GM12878 (cell line): Measurements from ENCODE around the gene TAF10. TPM values are rescaled to one million over a fixed set of nuclear protein-coding genes. Genes with fewer than 3 reads are reported as not detected.

ENCODE experiments used
- BCL11A ChIP-seq: IDR thresholded peaks from 2 replicates; pipeline ENCODE4 v1.6.1; 2011; ENCODE audit warnings: low read depth, low read length
- CHD2 ChIP-seq: IDR thresholded peaks from 2 replicates; pipeline ENCODE4 v1.6.1; 2011; ENCODE audit warnings: low read depth, low read length, improper control_type of control experiment, borderline replicate concordance
- CREB1 ChIP-seq: IDR thresholded peaks from 2 replicates; pipeline ENCODE4 v1.6.1; 2012; ENCODE audit warnings: low read depth, mild to moderate bottlenecking, inconsistent platforms
- FOS ChIP-seq: IDR thresholded peaks from 3 replicates; pipeline ENCODE4 v1.6.1; 2011; ENCODE audit warnings: borderline replicate concordance; ENCODE audit not compliant: insufficient read length; ENCODE audit errors: extremely low read depth
- HDGF ChIP-seq: fragments of 450-650 bp; IDR thresholded peaks from 2 replicates; pipeline ENCODE4 v1.6.1; 2016; ENCODE audit warnings: antibody characterized with exemption
- IRF4 ChIP-seq: IDR thresholded peaks from 2 replicates; pipeline ENCODE4 v1.6.1; 2011; ENCODE audit warnings: low read depth, low read length
- NFYB ChIP-seq: IDR thresholded peaks from 2 replicates; pipeline ENCODE4 v1.6.1; 2011; ENCODE audit warnings: low read depth, mild to moderate bottlenecking, low read length, improper control_type of control experiment, moderate library complexity; ENCODE audit not compliant: insufficient read depth
- NR2F1 ChIP-seq: fragments of 450-650 bp; conservative IDR thresholded peaks from 2 replicates; pipeline ENCODE4 v1.6.1; 2017; ENCODE audit warnings: mild to moderate bottlenecking
- PAX5 ChIP-seq: IDR thresholded peaks from 2 replicates; pipeline ENCODE4 v1.6.1; 2011; ENCODE audit warnings: low read depth, low read length, borderline replicate concordance
- SMC3 ChIP-seq: IDR thresholded peaks from 2 replicates; pipeline ENCODE4 v1.6.1; 2011; ENCODE audit warnings: low read length, improper control_type of control experiment, borderline replicate concordance
- SP1 ChIP-seq: IDR thresholded peaks from one replicate; pipeline ENCODE4 v1.6.1; 2011; ENCODE audit warnings: low read depth, low read length
- SPI1 ChIP-seq: IDR thresholded peaks from 2 replicates; pipeline ENCODE4 v1.6.1; 2011; ENCODE audit warnings: low read depth, mild to moderate bottlenecking, low read length, moderate library complexity, borderline replicate concordance; ENCODE audit not compliant: insufficient read depth
- SRF ChIP-seq, 2 experiments: IDR thresholded peaks; 2 replicates each; pipeline ENCODE4 v1.6.1; 2011; ENCODE audit warnings: low read depth in 2 of 2, low read length in 2 of 2, mild to moderate bottlenecking in 1 of 2, moderate library complexity in 1 of 2
- STAT1 ChIP-seq: fragments of 450-650 bp; conservative IDR thresholded peaks from 2 replicates; pipeline ENCODE4 v1.6.1; 2014; ENCODE audit warnings: antibody characterized with exemption, mild to moderate bottlenecking
- YBX1 ChIP-seq: fragments of 450-650 bp; IDR thresholded peaks from 2 replicates; pipeline ENCODE4 v1.6.1; 2016; ENCODE audit warnings: antibody characterized with exemption
- polyA plus RNA-seq, 11 experiments: library from polyadenylated mRNA; depleted of rRNA in 4 of 11; unstranded in 6 of 11; stranded (reverse) in 5 of 11; fragments of >200 nt; fragmentation: Nextera tagmentation in 4 of 11; fragmentation: Illumina TruSeq in 1 of 11; extraction: Ambion mirVana in 4 of 11; extraction: Trizol in 1 of 11; gene quantifications; 1 replicate in 1 of 11; 2 replicates in 10 of 11; pipeline versions ENCODE4 v1.2.1 to v1.2.3, GENCODE V29; 2011 to 2016; ENCODE audit warnings: inconsistent platforms in 2 of 11, missing spikeins in 2 of 11, low read depth in 1 of 11
- total RNA-seq, 4 experiments: library from RNA; depleted of rRNA in 3 of 4; stranded (reverse); fragments of >200 nt in 3 of 4; fragmentation: Illumina TruSeq in 1 of 4; extraction: Trizol in 1 of 4; gene quantifications; 2 replicates each; pipeline versions ENCODE4 v1.2.1 to v1.2.3, GENCODE V29; 2013 to 2021
- TF ChIP-seq, protein P1 (sequence below): fragments of 150-350 bp; IDR thresholded peaks from 2 replicates; pipeline ENCODE4 v1.6.1; 2014; ENCODE audit warnings: mild to moderate bottlenecking, low read depth, low read length
- TF ChIP-seq, protein P2 (sequence below): IDR thresholded peaks from 2 replicates; pipeline ENCODE4 v1.6.1; 2012; ENCODE audit warnings: low read depth, low read length, improper control_type of control experiment
- TF ChIP-seq, protein P3 (sequence below): IDR thresholded peaks from 2 replicates; pipeline ENCODE4 v1.6.1; 2011; ENCODE audit warnings: mild to moderate bottlenecking, low read depth, low read length, moderate library complexity; ENCODE audit not compliant: insufficient replicate concordance
- TF ChIP-seq, protein P4 (sequence below): fragments of 450-650 bp; IDR thresholded peaks from 2 replicates; pipeline ENCODE4 v1.6.1; 2017; ENCODE audit warnings: mild to moderate bottlenecking, moderate library complexity
- TF ChIP-seq, protein P5 (sequence below): fragments of 450-650 bp; IDR thresholded peaks from 2 replicates; pipeline ENCODE4 v1.6.1; 2017; ENCODE audit warnings: mild to moderate bottlenecking, low read depth, inconsistent platforms; ENCODE audit not compliant: poor library complexity, severe bottlenecking

The TAF10 gene
- total and polyA plus RNA-seq, 10 of the 15 experiments (the other 5 are each of a cell fraction or from before 2014, with no cell fraction given): 26.7 to 251 (median 149) TPM

DNA sequence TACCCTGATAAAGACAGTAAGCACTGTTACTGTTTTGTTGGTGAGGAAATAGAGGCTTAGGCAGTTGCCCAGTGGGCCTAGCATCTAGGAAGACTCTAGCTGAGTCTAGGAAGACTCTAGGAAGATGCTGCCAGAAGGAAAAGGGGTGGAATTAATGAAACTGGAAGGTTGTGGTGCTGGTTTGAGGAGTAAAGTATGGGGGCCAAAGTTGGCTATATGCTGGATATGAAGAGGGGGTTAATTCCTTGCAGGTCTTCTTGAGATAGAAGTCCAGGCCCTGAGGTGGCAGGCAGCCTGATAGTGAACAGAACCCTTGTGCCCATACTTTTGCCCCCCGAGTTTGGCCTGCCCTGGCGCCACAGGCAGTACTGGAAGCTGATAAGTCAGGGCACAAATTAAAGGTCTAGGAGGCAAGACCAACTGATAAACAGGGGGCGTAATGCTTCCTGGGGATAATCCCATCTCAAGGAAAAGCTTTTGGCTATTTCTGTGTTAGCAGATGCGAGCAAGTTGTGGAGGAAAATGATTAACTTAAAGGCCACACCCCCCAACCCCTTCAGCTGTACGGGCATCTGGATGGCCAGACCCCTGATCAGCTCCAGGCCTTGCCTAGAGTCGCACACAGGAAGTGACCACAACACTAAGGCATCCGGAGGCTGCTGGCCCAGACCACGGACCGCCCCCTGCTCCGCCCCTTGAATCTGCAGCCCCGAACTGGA is 5.4 kb downstream of the TAF10 start (continued):
- TF ChIP-seq, protein P1, sequence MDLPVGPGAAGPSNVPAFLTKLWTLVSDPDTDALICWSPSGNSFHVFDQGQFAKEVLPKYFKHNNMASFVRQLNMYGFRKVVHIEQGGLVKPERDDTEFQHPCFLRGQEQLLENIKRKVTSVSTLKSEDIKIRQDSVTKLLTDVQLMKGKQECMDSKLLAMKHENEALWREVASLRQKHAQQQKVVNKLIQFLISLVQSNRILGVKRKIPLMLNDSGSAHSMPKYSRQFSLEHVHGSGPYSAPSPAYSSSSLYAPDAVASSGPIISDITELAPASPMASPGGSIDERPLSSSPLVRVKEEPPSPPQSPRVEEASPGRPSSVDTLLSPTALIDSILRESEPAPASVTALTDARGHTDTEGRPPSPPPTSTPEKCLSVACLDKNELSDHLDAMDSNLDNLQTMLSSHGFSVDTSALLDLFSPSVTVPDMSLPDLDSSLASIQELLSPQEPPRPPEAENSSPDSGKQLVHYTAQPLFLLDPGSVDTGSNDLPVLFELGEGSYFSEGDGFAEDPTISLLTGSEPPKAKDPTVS: no peak
- TF ChIP-seq, protein P2, sequence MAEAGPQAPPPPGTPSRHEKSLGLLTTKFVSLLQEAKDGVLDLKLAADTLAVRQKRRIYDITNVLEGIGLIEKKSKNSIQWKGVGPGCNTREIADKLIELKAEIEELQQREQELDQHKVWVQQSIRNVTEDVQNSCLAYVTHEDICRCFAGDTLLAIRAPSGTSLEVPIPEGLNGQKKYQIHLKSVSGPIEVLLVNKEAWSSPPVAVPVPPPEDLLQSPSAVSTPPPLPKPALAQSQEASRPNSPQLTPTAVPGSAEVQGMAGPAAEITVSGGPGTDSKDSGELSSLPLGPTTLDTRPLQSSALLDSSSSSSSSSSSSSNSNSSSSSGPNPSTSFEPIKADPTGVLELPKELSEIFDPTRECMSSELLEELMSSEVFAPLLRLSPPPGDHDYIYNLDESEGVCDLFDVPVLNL: no peak
- TF ChIP-seq, protein P3, sequence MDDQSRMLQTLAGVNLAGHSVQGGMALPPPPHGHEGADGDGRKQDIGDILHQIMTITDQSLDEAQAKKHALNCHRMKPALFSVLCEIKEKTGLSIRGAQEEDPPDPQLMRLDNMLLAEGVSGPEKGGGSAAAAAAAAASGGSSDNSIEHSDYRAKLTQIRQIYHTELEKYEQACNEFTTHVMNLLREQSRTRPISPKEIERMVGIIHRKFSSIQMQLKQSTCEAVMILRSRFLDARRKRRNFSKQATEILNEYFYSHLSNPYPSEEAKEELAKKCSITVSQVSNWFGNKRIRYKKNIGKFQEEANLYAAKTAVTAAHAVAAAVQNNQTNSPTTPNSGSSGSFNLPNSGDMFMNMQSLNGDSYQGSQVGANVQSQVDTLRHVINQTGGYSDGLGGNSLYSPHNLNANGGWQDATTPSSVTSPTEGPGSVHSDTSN: no peak
- TF ChIP-seq BCL11A: 0 out of 2 replicates have a peak, but pooled peaks have one; percentile 33
- no peak for TF ChIP-seq SP1
- TF ChIP-seq YBX1: no peak
- TF ChIP-seq, protein P4, sequence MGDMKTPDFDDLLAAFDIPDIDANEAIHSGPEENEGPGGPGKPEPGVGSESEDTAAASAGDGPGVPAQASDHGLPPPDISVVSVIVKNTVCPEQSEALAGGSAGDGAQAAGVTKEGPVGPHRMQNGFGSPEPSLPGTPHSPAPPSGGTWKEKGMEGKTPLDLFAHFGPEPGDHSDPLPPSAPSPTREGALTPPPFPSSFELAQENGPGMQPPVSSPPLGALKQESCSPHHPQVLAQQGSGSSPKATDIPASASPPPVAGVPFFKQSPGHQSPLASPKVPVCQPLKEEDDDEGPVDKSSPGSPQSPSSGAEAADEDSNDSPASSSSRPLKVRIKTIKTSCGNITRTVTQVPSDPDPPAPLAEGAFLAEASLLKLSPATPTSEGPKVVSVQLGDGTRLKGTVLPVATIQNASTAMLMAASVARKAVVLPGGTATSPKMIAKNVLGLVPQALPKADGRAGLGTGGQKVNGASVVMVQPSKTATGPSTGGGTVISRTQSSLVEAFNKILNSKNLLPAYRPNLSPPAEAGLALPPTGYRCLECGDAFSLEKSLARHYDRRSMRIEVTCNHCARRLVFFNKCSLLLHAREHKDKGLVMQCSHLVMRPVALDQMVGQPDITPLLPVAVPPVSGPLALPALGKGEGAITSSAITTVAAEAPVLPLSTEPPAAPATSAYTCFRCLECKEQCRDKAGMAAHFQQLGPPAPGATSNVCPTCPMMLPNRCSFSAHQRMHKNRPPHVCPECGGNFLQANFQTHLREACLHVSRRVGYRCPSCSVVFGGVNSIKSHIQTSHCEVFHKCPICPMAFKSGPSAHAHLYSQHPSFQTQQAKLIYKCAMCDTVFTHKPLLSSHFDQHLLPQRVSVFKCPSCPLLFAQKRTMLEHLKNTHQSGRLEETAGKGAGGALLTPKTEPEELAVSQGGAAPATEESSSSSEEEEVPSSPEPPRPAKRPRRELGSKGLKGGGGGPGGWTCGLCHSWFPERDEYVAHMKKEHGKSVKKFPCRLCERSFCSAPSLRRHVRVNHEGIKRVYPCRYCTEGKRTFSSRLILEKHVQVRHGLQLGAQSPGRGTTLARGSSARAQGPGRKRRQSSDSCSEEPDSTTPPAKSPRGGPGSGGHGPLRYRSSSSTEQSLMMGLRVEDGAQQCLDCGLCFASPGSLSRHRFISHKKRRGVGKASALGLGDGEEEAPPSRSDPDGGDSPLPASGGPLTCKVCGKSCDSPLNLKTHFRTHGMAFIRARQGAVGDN: no peak
- no peak; a peak in 1 of 4 replicates for TF ChIP-seq SRF (IDR thresholded peaks at IDR 0.05; ENCODE audit: low read depth in 2 of 2, low read length in 2 of 2)
- no peak for TF ChIP-seq STAT1
- no peak for TF ChIP-seq FOS
- TF ChIP-seq IRF4: no peak
- TF ChIP-seq SMC3: no peak
- TF ChIP-seq HDGF: no peak
- 0 out of 2 replicates have a peak, but pooled peaks have one; percentile 60 for TF ChIP-seq PAX5
- TF ChIP-seq CHD2: no peak
- 0 out of 2 replicates have a peak, but pooled peaks have one; percentile 25 for TF ChIP-seq NR2F1
- TF ChIP-seq NFYB: 0 out of 2 replicates have a peak, but pooled peaks have one; percentile 10
- 0 out of 2 replicates have a peak, but pooled peaks have one; percentile 37 for TF ChIP-seq CREB1
- peak; percentile 30; the same call in 1 of the 2 replicates for TF ChIP-seq SPI1
- TF ChIP-seq, protein P5, sequence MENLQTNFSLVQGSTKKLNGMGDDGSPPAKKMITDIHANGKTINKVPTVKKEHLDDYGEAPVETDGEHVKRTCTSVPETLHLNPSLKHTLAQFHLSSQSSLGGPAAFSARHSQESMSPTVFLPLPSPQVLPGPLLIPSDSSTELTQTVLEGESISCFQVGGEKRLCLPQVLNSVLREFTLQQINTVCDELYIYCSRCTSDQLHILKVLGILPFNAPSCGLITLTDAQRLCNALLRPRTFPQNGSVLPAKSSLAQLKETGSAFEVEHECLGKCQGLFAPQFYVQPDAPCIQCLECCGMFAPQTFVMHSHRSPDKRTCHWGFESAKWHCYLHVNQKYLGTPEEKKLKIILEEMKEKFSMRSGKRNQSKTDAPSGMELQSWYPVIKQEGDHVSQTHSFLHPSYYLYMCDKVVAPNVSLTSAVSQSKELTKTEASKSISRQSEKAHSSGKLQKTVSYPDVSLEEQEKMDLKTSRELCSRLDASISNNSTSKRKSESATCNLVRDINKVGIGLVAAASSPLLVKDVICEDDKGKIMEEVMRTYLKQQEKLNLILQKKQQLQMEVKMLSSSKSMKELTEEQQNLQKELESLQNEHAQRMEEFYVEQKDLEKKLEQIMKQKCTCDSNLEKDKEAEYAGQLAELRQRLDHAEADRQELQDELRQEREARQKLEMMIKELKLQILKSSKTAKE: no peak
